ENCODE data around the gene PRG2. TPM values are rescaled to one million over a fixed set of nuclear protein-coding genes. Genes with fewer than 3 reads are reported as not detected.
"Not testable (repeated sequence)": the region's sequence is repeated elsewhere in the genome, so short reads cannot be mapped to it uniquely, and the experiment has no call there.

PRG2 gene
- total RNA-seq, 1 donor: not detected

GRCh38 chr11:57361926-57362325 is 28.5 kb downstream of the PRG2 start:
- no peak overlapping the region for H3K4me3 ChIP-seq (ENCODE audit: low read depth, low read length)
- no peak for DNase-seq (ENCODE audit: low read depth)
- no peak for TF ChIP-seq CTCF (IDR thresholded peaks at IDR 0.05; ENCODE audit: insufficient read depth, low read depth, low read length)

GRCh38 chr11:57361420-57361819 is 29.0 kb downstream of the PRG2 start:
- DNase-seq (ENCODE audit: low read depth); H3K4me3 ChIP-seq (ENCODE audit: low read depth, low read length): not testable (repeated sequence)

- H3K4me3 ChIP-seq (ENCODE audit: low read depth, low read length): no peak overlapping the region
- DNase-seq (ENCODE audit: low read depth): no peak
- no peak for TF ChIP-seq CTCF (IDR thresholded peaks at IDR 0.05; ENCODE audit: insufficient read depth, low read depth, low read length)
Observed at GRCh38 chr11:57360991-57361390, 29.5 kb downstream of the PRG2 start.

- no peak for TF ChIP-seq CTCF (IDR thresholded peaks at IDR 0.05; ENCODE audit: insufficient read depth, low read depth, low read length)
- no peak for DNase-seq (ENCODE audit: low read depth)
Observed at GRCh38 chr11:57359896-57360690, 30.4 kb downstream of the PRG2 start.

GRCh38 chr11:57359396-57359795 is 31.1 kb downstream of the PRG2 start:
- no peak for DNase-seq (ENCODE audit: low read depth)
- no peak for TF ChIP-seq CTCF (IDR thresholded peaks at IDR 0.05; ENCODE audit: insufficient read depth, low read depth, low read length)
- H3K4me3 ChIP-seq (ENCODE audit: low read depth, low read length): no peak overlapping the region

More at GRCh38 chr11:57359896-57360690, 30.4 kb downstream of the PRG2 start:
- H3K4me3 ChIP-seq (ENCODE audit: low read depth, low read length): no peak overlapping the region

- TF ChIP-seq CTCF (IDR thresholded peaks at IDR 0.05; ENCODE audit: insufficient read depth, low read depth, low read length): no peak
- no peak overlapping the region for H3K4me3 ChIP-seq (ENCODE audit: low read depth, low read length)
- no peak for DNase-seq (ENCODE audit: low read depth)
Observed at GRCh38 chr11:57358991-57359390, 31.5 kb downstream of the PRG2 start.

GRCh38 chr11:57358543-57358961 is 31.9 kb downstream of the PRG2 start:
- H3K4me3 ChIP-seq (ENCODE audit: low read depth, low read length): no peak overlapping the region
- DNase-seq (ENCODE audit: low read depth): no peak
- TF ChIP-seq CTCF (IDR thresholded peaks at IDR 0.05; ENCODE audit: insufficient read depth, low read depth, low read length): no peak

Measured in fibroblast of villous mesenchyme (primary cell).